EH (cell line): ENCODE results near the gene MBD3L1.

Experiments
- DNase-seq: peaks from one replicate; pipeline ENCODE4 v3.0.0-alpha.2; 2015; ENCODE audit warnings: low read depth

MBD3L1 gene

GRCh38 chr19:8832132-8833021, at the start of gene MBD3L1, which contains the start of gene ZNF558:
TSS of gene MBD3L1 (plus strand) at chr19:8832377. CDS start at chr19:8842679, 10,302 bp downstream.
TSS of gene ZNF558 (minus strand) at chr19:8832304. CDS start at chr19:8822659, 9,645 bp downstream.
- DNase-seq = peak; percentile 98

- DNase-seq = no peak
Measured at GRCh38 chr19:8794823-8795222, 37.4 kb upstream of the MBD3L1 start.

GRCh38 chr19:8806661-8807060, 25.5 kb upstream of the MBD3L1 start:
- DNase-seq = no peak

- peak; percentile 11 for DNase-seq
Measured at GRCh38 chr19:8811315-8812172, 20.6 kb upstream of the MBD3L1 start.

- no peak for DNase-seq
Measured at GRCh38 chr19:8814176-8814575, 18.0 kb upstream of the MBD3L1 start.

- no peak for DNase-seq
Measured at GRCh38 chr19:8815780-8816179, 16.4 kb upstream of the MBD3L1 start.

GRCh38 chr19:8820234-8820633, 11.9 kb upstream of the MBD3L1 start:
- no peak for DNase-seq

- DNase-seq = no peak
Measured at GRCh38 chr19:8821748-8822241, 10.4 kb upstream of the MBD3L1 start.

- DNase-seq = no peak
Measured at GRCh38 chr19:8826371-8826770, 5.8 kb upstream of the MBD3L1 start.

- no peak for DNase-seq
Measured at GRCh38 chr19:8827277-8827676, 4.9 kb upstream of the MBD3L1 start.

- no peak for DNase-seq
Measured at GRCh38 chr19:8831373-8831772, 804 bp upstream of the MBD3L1 start.

- no peak for DNase-seq
Measured at GRCh38 chr19:8831832-8832131, 395 bp upstream of the MBD3L1 start.

- no peak for DNase-seq
Measured at GRCh38 chr19:8835446-8835845, 3.3 kb downstream of the MBD3L1 start.

GRCh38 chr19:8835877-8836276, 3.7 kb downstream of the MBD3L1 start:
- DNase-seq = no peak

- DNase-seq = no peak
Measured at GRCh38 chr19:8840708-8841107, 8.5 kb downstream of the MBD3L1 start.

- no peak for DNase-seq
Measured at GRCh38 chr19:8846819-8847218, 14.6 kb downstream of the MBD3L1 start.

GRCh38 chr19:8849232-8849631, 17.1 kb downstream of the MBD3L1 start:
- DNase-seq = no peak

GRCh38 chr19:8850488-8850887, 18.3 kb downstream of the MBD3L1 start:
- DNase-seq = no peak

- DNase-seq = no peak
Measured at GRCh38 chr19:8858260-8858659, 26.1 kb downstream of the MBD3L1 start.

GRCh38 chr19:8866344-8866743, 34.2 kb downstream of the MBD3L1 start:
- no peak for DNase-seq

- no peak for DNase-seq
Measured at GRCh38 chr19:8877854-8878705, 45.9 kb downstream of the MBD3L1 start.
